ENCODE results near the gene PAOX. TPM values are rescaled to one million over a fixed set of nuclear protein-coding genes. Genes with fewer than 3 reads are reported as not detected.
"Not testable (repeated sequence)": the region's sequence is repeated elsewhere in the genome, so short reads cannot be mapped to it uniquely, and the experiment has no call there.

Gene PAOX
- polyA plus RNA-seq, 1 experiment = 3.1 TPM

DNA sequence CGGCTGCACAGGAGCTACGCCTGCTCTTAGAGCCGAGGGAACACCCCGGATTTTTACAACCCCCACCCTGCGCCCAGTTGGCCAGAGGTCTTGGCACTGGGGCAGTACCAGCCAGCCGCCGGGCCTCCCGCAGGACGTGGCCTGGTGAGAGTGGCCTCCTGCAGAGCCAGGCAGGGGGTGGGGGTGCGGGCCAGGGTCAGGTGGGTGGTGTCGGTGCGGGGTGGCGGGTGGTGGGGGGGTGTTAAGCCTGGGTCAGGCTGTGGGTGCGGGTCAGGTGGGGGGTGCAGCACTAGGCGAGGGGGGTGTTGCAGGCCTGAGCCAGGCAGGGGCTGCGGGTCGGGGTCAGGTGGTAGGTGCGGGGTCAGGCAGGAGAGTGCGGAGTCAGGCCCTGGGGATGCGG is 6.6 kb upstream of the PAOX start:
- H3K4me3 ChIP-seq (ENCODE audit: low read depth, low read length) = peak overlapping the region; percentile 89
- POLR2A ChIA-PET = no interaction called here
- DNase-seq (ENCODE audit: low read depth, low spot score) = no peak
- CTCF ChIA-PET = no interaction called here
- H3K9me3 ChIP-seq (ENCODE audit: control insufficient read depth, insufficient read depth, low read length) = no peaks in the 10 kb centered on the region; the same call in 1 of the 2 replicates
- no peaks in the 10 kb centered on the region for H3K27me3 ChIP-seq (ENCODE audit: control insufficient read depth, insufficient read depth, low read length)
- no peak overlapping the region for H3K27ac ChIP-seq (ENCODE audit: low read depth, low read length)
- TF ChIP-seq, protein P1, sequence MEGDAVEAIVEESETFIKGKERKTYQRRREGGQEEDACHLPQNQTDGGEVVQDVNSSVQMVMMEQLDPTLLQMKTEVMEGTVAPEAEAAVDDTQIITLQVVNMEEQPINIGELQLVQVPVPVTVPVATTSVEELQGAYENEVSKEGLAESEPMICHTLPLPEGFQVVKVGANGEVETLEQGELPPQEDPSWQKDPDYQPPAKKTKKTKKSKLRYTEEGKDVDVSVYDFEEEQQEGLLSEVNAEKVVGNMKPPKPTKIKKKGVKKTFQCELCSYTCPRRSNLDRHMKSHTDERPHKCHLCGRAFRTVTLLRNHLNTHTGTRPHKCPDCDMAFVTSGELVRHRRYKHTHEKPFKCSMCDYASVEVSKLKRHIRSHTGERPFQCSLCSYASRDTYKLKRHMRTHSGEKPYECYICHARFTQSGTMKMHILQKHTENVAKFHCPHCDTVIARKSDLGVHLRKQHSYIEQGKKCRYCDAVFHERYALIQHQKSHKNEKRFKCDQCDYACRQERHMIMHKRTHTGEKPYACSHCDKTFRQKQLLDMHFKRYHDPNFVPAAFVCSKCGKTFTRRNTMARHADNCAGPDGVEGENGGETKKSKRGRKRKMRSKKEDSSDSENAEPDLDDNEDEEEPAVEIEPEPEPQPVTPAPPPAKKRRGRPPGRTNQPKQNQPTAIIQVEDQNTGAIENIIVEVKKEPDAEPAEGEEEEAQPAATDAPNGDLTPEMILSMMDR (IDR thresholded peaks at IDR 0.05; ENCODE audit: low read depth, low read length) = no peak

DNA sequence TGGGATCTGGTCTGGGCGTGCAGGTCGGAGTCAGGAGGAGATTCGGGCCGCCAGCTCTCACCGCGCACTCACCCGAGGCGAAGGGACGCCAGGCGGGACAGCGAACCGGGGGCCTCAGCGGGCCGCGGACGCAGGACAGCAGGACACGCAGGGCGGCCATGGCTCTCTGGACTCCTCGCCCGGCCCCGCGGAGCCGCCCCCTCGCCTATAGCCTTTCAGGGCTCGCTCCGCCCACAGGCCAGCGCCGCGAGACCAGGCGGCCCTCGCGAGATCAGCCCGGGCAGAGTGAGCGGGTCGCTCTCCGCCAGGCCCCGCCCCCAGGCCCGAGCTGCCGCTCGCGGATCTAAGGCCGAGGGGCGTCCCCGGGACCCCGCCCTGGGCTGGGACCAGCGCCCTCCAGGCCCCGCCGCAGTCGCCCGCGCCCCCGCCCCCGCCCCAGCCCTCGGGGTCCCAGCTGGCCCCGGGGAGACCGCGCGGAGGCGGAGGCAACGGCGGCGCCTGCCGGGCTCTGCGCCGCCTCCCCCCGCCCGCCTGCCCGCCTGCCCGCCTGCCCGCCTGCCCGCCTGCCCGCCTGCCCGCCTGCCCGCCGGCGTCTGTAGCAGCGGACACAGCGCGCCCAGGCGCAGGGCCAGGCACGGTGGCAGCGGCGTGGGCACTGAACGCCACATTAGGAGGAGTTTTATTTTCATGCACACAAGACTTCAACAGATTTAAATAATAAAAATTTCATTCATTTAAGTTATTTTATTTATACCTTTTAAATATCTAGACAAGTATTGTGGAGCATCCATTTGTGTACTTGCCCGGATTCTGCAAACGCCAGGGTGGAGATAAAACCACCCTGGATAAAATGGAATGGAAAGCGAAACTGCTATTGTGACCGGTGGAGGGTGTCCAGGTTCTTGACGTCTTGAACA is 5.6 kb upstream of the PAOX start, which contains the start of gene ECHS1:
Gene ECHS1 (minus strand): TSS at position 181 of the 917 bp plus-strand sequence. CDS start 21 bp downstream, at position 160.
- H3K27ac ChIP-seq (ENCODE audit: low read depth, low read length) = no peak within 1 kb of the TSS
- H3K4me3 ChIP-seq (ENCODE audit: low read depth, low read length) = peak within 1 kb of the TSS; percentile 89
- TF ChIP-seq, protein P1 (IDR thresholded peaks at IDR 0.05; ENCODE audit: low read depth, low read length) = no peak
- CTCF ChIA-PET = no interaction called here
- H3K27me3 ChIP-seq (ENCODE audit: control insufficient read depth, insufficient read depth, low read length) = no peaks in the 10 kb centered on the region
- peak; percentile 63 for DNase-seq (ENCODE audit: low read depth, low spot score)
- H3K9me3 ChIP-seq (ENCODE audit: control insufficient read depth, insufficient read depth, low read length) = no peaks in the 10 kb centered on the region; the same call in 1 of the 2 replicates
- POLR2A ChIA-PET = interaction anchor here (1.0 kb wide), 1 partner anchor 16 kb away, joined by 4 read pairs; the partner anchor contains the start of gene FUOM

DNA sequence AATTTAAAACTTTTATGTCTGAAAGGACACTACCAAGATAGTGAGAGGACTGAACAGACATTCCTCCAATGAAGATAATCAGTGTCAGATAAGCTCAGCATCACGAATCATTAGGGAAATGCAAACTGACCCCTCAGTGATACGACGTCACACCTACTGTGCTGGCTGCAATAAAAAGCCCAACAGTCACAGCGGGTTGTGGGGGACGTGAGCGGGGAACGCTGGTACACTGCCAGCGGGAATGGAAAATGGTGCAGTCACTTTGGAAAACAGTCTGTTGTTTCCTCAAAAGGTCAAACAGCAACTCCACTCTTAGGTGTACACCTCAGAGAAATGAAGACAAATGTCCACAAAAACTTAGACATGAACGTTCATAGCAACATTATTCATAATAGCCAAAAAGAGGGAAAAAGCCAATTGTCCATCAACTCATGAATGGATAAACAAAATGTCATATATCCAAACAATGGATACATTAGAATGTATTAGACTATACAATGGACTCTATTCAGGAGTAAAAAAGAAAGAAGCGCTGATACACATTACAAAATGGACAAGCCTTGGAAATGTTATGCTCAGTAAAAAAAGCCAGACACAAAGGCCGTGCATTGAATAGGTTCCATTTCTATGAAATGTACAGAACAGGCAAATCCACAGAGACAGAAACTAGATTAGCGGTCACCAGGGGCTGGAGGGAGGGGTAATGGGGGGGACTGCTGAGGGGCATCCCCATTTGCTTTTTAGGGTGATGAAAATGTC is 3.5 kb upstream of the PAOX start:
- Histone ChIP-seq H3K9me3 (ENCODE audit: control insufficient read depth, insufficient read depth, low read length) (no peaks in the 10 kb centered on the region; the same call in 1 of the 2 replicates), H3K27ac (ENCODE audit: low read depth, low read length) (no peak overlapping the region), H3K27me3 (ENCODE audit: control insufficient read depth, insufficient read depth, low read length) (no peaks in the 10 kb centered on the region), H3K4me3 (ENCODE audit: low read depth, low read length) (no peak overlapping the region)
- ChIA-PET CTCF (interaction anchor here (4.9 kb wide), 1 partner anchor 46 kb away, joined by 26 read pairs; no protein-coding TSS in a partner anchor), POLR2A (no interaction called here)
- DNase-seq (ENCODE audit: low read depth, low spot score) = no peak
- TF ChIP-seq, protein P1 (IDR thresholded peaks at IDR 0.05; ENCODE audit: low read depth, low read length) = no peak

DNA sequence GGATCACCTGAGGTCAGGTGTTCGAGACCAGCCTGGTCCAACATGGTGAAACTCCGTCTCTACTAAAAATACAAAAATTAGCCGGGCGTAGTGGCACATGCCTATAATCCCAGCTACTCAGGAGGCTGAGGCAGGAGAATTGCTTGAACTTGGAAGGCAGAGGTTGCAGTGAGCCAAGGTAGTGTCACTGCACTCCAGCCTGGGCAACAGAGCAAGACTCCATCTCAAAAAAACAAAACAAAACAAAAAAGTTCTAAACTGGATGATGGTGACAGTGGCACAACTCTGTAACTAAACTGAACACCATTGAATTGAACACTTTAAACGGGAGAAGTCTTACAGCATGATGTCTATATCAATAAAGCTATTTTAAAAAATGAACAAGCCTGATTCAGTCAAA is 2.9 kb upstream of the PAOX start:
- H3K27ac ChIP-seq (ENCODE audit: low read depth, low read length); DNase-seq (ENCODE audit: low read depth, low spot score); H3K9me3 ChIP-seq (ENCODE audit: control insufficient read depth, insufficient read depth, low read length); H3K4me3 ChIP-seq (ENCODE audit: low read depth, low read length); POLR2A ChIA-PET; H3K27me3 ChIP-seq (ENCODE audit: control insufficient read depth, insufficient read depth, low read length): not testable (repeated sequence)
- CTCF ChIA-PET = interaction anchor here (4.9 kb wide), 1 partner anchor 47 kb away, joined by 26 read pairs; no protein-coding TSS in a partner anchor

DNA sequence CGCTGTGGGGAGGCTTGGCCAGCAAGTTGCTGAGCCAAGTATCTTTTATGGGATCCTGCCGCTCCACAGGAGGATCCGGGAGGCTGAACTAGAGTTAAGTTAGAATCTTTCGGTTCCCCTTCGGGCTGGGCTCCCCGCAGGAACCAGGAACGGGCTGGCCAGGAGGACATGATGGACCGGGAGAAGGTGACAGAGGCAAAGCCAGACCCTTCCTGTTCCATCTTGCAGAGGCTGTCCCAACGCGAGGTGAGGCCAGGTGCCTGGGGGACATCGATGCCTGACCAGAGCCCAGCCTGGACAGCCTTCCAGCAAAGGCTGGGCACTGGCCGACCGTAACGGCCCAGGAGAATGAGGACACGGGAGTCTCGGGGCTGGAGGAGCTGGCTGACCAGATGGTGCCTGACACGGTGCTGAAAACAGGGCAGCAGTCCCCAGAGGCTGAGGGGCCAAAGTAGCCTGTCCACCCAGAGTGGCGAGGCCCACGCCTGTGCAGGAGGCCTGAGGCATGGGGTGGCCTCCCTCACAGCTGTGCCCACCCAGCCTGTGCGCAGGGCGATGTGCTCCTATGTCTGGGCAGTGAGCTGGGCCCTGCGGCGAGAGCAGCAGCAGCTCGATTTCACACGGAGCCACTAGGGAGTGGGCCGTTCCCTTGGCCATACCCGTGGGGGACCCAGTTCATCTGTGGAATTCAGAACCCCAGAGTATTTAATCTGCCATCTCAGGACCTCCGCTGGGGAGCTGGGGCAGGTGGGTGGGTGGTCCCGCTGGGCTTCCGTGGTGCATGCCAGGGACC is 1.8 kb upstream of the PAOX start:
- TF ChIP-seq, protein P1 (IDR thresholded peaks at IDR 0.05; ENCODE audit: low read depth, low read length) = no peak
- DNase-seq (ENCODE audit: low read depth, low spot score) = no peak
- Histone ChIP-seq H3K27me3 (ENCODE audit: control insufficient read depth, insufficient read depth, low read length) (no peaks in the 10 kb centered on the region), H3K9me3 (ENCODE audit: control insufficient read depth, insufficient read depth, low read length) (no peaks in the 10 kb centered on the region; the same call in 1 of the 2 replicates), H3K27ac (ENCODE audit: low read depth, low read length) (peak overlapping the region; percentile 11), H3K4me3 (ENCODE audit: low read depth, low read length) (no peak overlapping the region)
- POLR2A ChIA-PET = no interaction called here
- CTCF ChIA-PET = interaction anchor here (4.9 kb wide), 1 partner anchor 48 kb away, joined by 26 read pairs; no protein-coding TSS in a partner anchor
